T-helper 9 cell (primary cell): ENCODE results near the gene DDX56.
"Not testable (repeated sequence)": the region's sequence is repeated elsewhere in the genome, so short reads cannot be mapped to it uniquely, and the experiment has no call there.

ENCODE experiments used
- DNase-seq: peaks from one replicate; pipeline ENCODE4 v3.0.0-alpha.2; 2020
- total RNA-seq, 2 donors: gene quantifications; one replicate each; lab custom pipeline; 2026; lab: John Stamatoyannopoulos, UW

DDX56 gene, protein sequence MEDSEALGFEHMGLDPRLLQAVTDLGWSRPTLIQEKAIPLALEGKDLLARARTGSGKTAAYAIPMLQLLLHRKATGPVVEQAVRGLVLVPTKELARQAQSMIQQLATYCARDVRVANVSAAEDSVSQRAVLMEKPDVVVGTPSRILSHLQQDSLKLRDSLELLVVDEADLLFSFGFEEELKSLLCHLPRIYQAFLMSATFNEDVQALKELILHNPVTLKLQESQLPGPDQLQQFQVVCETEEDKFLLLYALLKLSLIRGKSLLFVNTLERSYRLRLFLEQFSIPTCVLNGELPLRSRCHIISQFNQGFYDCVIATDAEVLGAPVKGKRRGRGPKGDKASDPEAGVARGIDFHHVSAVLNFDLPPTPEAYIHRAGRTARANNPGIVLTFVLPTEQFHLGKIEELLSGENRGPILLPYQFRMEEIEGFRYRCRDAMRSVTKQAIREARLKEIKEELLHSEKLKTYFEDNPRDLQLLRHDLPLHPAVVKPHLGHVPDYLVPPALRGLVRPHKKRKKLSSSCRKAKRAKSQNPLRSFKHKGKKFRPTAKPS
- 98.2 to 107 reads per million in 2 donors for total RNA-seq

GRCh38 chr7:44573464-44574286, at the start of gene DDX56:
TSS of gene DDX56 (minus strand) at chr7:44573908. CDS start at chr7:44573895, 13 bp downstream.
- peak; percentile 86 for DNase-seq

DNA sequence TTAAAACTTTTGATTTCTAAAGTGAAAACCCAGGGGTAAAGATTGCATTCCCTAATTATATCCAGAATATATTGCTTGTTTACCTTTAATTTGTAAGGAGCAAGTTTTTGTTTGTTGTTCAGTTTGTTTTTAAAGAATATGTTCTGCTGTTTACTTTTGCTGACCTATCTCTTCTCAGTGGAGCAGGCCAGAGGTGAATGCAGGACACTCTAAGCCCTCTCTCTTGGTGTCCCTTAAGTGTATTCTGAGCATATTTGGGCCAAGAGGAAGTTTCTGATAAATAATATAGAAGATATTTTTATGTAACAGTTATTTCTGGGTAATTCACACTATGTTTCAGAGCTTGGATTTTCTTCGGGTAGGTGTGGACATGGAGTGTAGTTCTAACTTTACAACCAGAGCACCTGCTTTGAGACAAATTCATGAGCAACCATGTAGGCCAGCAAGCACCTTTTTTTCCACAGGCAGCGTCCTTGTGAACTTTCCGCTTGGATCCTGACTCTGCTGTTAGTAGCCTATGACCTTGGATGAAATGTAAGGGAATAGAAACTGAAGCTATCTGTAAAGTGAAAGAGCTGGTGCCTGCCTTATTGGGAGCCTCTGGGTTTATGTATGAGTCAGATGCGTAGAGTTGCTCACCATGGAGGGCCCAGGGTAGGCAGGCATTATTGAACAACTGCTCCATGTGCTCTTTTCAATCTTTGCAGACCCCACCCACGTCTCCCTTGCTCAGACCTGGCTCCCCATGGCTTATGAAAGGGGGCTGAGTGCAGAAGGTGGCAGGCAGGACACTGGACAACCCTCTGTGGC, 48.8 kb upstream of the DDX56 start:
- DNase-seq, result no peak

GRCh38 chr7:44621750-44622103, 48.0 kb upstream of the DDX56 start:
- DNase-seq, result no peak

DNA sequence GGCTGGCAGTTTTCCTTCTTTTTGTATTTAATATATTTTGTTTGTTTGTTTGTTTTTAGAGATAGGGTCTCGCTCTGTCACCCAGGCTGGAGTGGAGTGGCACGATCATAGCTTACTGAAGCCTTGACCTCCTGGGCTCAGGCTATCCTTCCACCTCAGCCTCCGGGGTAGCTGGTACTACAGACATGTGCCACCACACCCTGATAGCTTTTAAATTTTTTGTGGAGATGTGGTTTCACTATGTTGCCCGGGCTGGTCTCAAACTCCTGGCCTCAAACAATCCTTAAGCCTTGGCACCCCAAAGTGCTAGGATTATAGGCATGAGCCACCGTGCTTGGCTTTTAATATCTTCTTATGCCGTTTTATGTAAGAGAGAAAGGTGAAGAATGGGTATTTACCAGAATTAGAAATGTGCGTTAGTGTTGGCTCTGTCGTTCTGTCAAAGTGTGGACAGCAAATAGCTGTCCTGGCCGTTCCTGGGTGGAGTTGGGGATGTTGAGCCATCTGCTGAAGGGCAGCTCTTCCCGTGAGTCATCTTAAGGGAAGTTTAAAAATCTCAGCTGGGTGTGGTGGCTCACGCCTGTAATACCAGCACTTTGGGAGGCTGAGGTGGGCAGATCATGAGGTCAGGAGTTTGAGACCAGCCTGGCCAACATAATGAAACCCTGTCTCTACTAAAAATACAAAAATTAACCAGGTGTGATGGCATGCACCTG, 47.5 kb upstream of the DDX56 start:
- DNase-seq, result no peak

DNA sequence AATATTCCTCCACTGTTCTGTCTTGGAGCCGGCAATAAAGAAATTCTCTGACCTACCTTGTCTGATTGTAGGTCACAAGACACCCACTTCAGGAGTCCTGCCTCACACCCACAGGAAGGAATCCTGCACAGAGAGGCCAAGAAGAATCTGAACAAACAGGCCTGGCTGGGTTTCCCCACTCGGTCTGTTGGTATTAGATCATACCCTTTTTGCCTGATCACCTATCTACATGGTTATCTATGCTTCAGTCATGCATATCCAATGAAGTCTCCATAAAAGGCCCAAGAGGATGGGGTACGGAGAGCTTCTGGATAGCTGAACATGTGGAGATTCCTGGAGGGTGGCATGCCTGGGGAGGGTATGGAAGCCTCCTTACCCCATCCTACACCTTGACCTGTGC, 45.0 kb upstream of the DDX56 start:
- DNase-seq, result no peak

DNA sequence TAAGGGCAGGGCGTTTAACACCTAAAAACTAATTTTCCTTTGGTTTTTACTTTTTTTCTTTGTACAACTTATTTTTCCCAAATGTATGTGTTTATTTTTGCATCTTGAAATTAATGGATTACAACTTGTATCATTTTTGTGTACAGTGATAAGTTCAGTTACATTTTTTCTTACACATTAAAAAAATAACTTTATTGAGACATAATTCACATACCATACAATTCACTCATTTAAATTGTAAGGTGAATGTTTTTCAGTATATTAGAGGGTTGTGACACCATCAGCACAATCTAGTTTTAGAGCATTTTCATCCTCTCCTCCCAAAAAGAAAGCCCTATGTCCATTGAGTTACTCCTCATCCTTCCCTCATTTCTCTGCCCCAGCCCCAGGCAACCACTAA, 44.3 kb upstream of the DDX56 start:
- DNase-seq, result no peak

- DNase-seq, result no peak
These were observed 43.6 kb upstream of the DDX56 start for GRCh38 chr7:44617225-44617890.

DNA sequence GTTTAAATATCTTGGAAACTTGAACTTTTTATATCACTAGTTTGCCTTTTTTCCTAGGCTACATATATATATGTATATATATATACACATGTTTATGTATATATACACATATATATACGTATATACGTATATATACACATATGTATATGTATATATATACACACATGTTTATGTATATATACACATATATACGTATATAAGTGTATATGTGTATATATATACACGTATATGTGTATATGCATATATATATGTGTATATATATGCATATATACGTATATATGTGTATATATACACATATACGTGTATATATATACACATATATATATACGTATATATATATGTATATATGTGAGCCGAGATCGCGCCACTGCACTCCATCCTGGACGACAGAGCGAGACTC, 42.8 kb upstream of the DDX56 start:
- DNase-seq, result no peak

- no peak for DNase-seq
These were observed 42.1 kb upstream of the DDX56 start for GRCh38 chr7:44615793-44616192.

DNA sequence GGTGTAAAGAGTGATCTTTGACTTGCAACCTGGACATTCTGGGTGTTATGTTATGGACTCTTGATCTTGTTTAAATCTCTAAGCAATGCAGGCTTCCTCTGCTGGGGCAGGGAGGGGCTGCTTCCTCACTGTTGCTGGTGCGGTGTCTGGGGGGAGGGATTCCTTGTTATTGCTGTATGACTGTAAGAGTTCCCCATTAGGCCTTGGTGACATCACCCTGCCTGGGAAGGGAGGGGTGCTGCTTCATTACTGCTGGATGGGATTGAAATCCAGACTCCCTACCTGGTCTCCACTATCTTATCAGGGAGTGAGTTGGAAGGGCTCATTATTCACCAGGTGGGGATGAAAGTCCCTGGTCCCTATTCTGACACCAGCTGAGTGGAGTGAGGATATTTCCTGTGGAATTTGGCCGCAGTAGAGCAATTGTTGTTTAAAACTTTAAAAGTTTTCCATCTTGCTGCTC, 41.5 kb upstream of the DDX56 start:
- DNase-seq, result no peak

DNA sequence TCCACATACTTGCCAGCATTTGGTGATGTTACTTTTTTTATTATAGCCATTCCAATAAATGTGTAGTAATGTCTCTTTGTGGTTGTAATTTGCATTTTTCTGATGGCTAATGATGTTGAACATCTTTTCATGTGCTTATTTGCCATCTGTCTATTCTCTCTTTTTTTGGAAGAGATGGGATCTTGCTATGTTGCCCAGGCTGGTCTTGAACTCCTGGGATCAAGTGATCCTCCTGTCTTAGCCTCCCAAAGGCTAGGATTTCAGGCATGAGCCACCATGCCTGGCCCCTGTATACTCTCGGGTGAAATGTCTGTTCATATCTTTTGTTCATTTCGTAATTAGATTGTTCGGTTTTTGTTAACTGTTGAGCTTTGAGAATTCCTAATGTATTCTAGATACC, 36.1 kb upstream of the DDX56 start:
- no peak for DNase-seq

GRCh38 chr7:44608916-44609648, 35.4 kb upstream of the DDX56 start:
- peak; percentile 24 for DNase-seq

GRCh38 chr7:44607141-44608068, 33.7 kb upstream of the DDX56 start:
- no peak for DNase-seq

DNA sequence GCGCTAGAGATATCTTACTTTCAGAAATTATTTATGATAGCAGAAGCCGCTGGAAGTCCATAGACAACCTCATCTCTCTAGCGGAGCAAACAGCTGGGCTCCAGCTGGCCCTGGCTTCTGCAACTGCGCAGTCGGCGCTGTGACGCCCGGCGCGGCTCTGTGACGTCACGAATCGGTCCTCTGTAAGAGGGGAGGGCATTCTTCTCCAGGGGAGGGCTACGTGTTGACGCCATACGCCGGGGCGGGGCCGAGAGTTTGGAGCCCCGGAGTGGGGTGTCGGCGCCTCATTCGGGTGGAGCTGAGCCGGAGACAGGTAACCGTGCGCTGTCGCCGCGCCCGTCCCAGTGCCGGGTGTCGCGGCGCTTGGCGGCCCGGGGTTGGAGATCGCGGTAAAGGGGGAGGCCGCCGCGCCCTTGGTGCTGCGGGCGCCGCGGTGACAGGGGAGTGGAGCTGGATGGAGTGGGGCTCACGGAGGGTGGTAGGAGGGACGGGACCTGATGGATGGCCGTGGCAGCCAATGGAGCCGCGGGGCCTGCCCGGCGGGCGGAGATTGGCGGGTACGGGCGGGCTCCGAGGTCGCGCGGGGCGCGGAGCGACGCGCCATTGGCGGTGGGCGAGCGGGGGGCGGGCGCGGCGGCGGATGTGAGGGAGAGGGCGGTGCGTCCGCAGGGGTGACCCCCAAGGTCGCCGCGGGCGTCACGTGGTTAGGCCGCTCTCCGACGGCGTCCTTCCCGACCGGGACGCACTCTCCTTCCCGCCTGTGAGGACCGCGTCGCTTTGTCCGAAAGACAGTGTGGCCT, 32.8 kb upstream of the DDX56 start, which contains the start of gene OGDH:
Gene OGDH (plus strand): TSS at position 287 of the 800 bp plus-strand sequence. CDS start 17,717 bp downstream, outside the sequence.
- DNase-seq, result peak; percentile 98

- no peak for DNase-seq
These were observed 31.2 kb upstream of the DDX56 start for GRCh38 chr7:44604941-44605340.

GRCh38 chr7:44603193-44603592, 29.5 kb upstream of the DDX56 start:
- no peak for DNase-seq

- no peak for DNase-seq
These were observed 28.8 kb upstream of the DDX56 start for GRCh38 chr7:44602576-44602910.

DNA sequence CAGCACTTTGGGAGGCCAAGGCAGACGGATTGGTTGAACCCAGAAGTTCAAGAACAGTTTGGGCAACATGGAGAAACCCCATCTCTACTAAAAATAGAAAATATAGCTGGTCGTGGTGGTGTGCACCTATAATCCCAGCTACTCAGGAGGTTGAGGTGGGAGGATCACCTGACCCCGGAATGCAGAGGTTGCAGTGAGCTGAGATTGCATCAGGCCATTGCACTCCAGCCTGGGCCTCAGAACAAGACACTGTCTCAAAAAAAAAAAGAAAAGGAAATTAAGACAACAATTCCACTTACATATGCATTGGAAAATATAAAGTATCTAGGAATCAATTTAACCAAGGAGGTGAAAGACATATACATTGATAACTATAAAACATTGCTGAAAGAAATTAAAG, 25.5 kb upstream of the DDX56 start:
- no peak for DNase-seq

GRCh38 chr7:44597181-44597580, 23.5 kb upstream of the DDX56 start:
- not testable (repeated sequence) for DNase-seq
